ENCODE measurements around the gene LRRC75A. TPM values are rescaled to one million over a fixed set of nuclear protein-coding genes. Genes with fewer than 3 reads are reported as not detected.
A peak's percentile ranks its signal among the peaks of the same experiment; 100 is the strongest.

LRRC75A gene
- total and polyA plus RNA-seq, 2 of the 13 experiments (the other 11 are each of a cell fraction or from before 2014, with no cell fraction given): 0.03 TPM; not detected in 1

GRCh38 chr17:16428098-16428882 lies 63.7 kb downstream of the LRRC75A start (continued):
- TF ChIP-seq ZSCAN22 (CRISPR knock-in tag; IDR thresholded peaks at IDR 0.05): no peak
- no peak for TF ChIP-seq ZNF572 (CRISPR knock-in tag; IDR thresholded peaks at IDR 0.05)
- TF ChIP-seq ERF (CRISPR knock-in tag; IDR thresholded peaks at IDR 0.05): peak; percentile 67; the same call in 1 of the 2 replicates
- no peak for TF ChIP-seq HMGXB3 (CRISPR knock-in tag; IDR thresholded peaks at IDR 0.05; ENCODE audit: borderline replicate concordance)
- TF ChIP-seq ZNF7 (CRISPR knock-in tag; IDR thresholded peaks at IDR 0.05): no peak
- 0 out of 2 replicates have a peak, but pooled peaks have one; percentile 54 for TF ChIP-seq ZNF605 (CRISPR knock-in tag; IDR thresholded peaks at IDR 0.05)
- TF ChIP-seq ZNF567 (CRISPR knock-in tag; IDR thresholded peaks at IDR 0.05; ENCODE audit: borderline replicate concordance): no peak
- no peak; the same call in 1 of the 2 replicates for TF ChIP-seq ISL2 (CRISPR knock-in tag; IDR thresholded peaks at IDR 0.05)
- TF ChIP-seq NFYB (CRISPR knock-in tag; IDR thresholded peaks at IDR 0.05): peak; percentile 21; the same call in 1 of the 2 replicates
- TF ChIP-seq ZNF253 (CRISPR knock-in tag; IDR thresholded peaks at IDR 0.05; ENCODE audit: borderline replicate concordance): no peak
- TF ChIP-seq GATAD2A (CRISPR knock-in tag; IDR thresholded peaks at IDR 0.05): peak; percentile 48
- TF ChIP-seq ZFP90 (CRISPR knock-in tag; IDR thresholded peaks at IDR 0.05; ENCODE audit: borderline replicate concordance): 0 out of 2 replicates have a peak, but pooled peaks have one; percentile 51
- TF ChIP-seq, protein P1, sequence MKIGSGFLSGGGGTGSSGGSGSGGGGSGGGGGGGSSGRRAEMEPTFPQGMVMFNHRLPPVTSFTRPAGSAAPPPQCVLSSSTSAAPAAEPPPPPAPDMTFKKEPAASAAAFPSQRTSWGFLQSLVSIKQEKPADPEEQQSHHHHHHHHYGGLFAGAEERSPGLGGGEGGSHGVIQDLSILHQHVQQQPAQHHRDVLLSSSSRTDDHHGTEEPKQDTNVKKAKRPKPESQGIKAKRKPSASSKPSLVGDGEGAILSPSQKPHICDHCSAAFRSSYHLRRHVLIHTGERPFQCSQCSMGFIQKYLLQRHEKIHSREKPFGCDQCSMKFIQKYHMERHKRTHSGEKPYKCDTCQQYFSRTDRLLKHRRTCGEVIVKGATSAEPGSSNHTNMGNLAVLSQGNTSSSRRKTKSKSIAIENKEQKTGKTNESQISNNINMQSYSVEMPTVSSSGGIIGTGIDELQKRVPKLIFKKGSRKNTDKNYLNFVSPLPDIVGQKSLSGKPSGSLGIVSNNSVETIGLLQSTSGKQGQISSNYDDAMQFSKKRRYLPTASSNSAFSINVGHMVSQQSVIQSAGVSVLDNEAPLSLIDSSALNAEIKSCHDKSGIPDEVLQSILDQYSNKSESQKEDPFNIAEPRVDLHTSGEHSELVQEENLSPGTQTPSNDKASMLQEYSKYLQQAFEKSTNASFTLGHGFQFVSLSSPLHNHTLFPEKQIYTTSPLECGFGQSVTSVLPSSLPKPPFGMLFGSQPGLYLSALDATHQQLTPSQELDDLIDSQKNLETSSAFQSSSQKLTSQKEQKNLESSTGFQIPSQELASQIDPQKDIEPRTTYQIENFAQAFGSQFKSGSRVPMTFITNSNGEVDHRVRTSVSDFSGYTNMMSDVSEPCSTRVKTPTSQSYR (CRISPR knock-in tag; IDR thresholded peaks at IDR 0.05; ENCODE audit: borderline replicate concordance): 0 out of 2 replicates have a peak, but pooled peaks have one; percentile 34
- TF ChIP-seq, protein P2, sequence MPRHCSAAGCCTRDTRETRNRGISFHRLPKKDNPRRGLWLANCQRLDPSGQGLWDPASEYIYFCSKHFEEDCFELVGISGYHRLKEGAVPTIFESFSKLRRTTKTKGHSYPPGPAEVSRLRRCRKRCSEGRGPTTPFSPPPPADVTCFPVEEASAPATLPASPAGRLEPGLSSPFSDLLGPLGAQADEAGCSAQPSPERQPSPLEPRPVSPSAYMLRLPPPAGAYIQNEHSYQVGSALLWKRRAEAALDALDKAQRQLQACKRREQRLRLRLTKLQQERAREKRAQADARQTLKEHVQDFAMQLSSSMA (CRISPR knock-in tag; IDR thresholded peaks at IDR 0.05): 0 out of 2 replicates have a peak, but pooled peaks have one; percentile 41
- TF ChIP-seq HDAC6 (IDR thresholded peaks at IDR 0.05; ENCODE audit: low read depth, low read length): no peak
- no peak for TF ChIP-seq MBNL3 (CRISPR knock-in tag; conservative IDR thresholded peaks at IDR 0.05)
- no peak for TF ChIP-seq ZNF446 (CRISPR knock-in tag; IDR thresholded peaks at IDR 0.05)
- TF ChIP-seq EED (CRISPR knock-in tag; IDR thresholded peaks at IDR 0.05): 0 out of 2 replicates have a peak, but pooled peaks have one; percentile 26
- TF ChIP-seq ZNF644 (CRISPR knock-in tag; IDR thresholded peaks at IDR 0.05; ENCODE audit: low read depth): 0 out of 2 replicates have a peak, but pooled peaks have one; percentile 23
- TF ChIP-seq ZNF280B (CRISPR knock-in tag; IDR thresholded peaks at IDR 0.05; ENCODE audit: borderline replicate concordance): no peak
